DND-41 (cell line): Measurements from ENCODE around the gene NUAK1.

ENCODE experiments used
- EZH2 ChIP-seq: IDR thresholded peaks from 3 replicates; pipeline ENCODE4 v1.6.1; 2012; ENCODE audit warnings: borderline replicate concordance, low read depth, mild to moderate bottlenecking, moderate library complexity, low read length, inconsistent platforms; ENCODE audit not compliant: severe bottlenecking
- TF ChIP-seq, protein P1 (sequence below): IDR thresholded peaks from 2 replicates; pipeline ENCODE4 v1.5.1; 2012; ENCODE audit warnings: borderline replicate concordance, low read length, moderate library complexity, mild to moderate bottlenecking; ENCODE audit not compliant: poor library complexity, severe bottlenecking; ENCODE audit errors: extremely low read depth

DNA sequence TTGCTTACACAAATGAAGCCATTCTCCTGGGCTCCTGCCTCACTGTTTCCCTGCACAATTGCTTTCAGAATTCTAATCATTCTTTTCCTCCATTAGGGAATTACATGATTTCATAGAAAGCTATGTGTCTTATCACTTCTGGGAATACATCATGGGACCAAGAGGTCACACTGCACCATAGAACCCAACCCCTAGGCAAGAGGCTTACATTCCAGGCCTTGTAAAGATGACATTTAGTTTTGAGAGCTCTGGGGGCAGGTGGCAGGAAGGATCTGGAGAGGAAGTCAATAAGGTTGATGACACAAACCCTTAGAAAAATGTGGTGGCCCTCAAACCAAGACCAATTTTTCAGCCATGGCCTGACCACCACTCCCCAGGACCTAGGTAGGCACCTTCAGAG is 57.1 kb downstream of the NUAK1 start:
- TF ChIP-seq, protein P1, sequence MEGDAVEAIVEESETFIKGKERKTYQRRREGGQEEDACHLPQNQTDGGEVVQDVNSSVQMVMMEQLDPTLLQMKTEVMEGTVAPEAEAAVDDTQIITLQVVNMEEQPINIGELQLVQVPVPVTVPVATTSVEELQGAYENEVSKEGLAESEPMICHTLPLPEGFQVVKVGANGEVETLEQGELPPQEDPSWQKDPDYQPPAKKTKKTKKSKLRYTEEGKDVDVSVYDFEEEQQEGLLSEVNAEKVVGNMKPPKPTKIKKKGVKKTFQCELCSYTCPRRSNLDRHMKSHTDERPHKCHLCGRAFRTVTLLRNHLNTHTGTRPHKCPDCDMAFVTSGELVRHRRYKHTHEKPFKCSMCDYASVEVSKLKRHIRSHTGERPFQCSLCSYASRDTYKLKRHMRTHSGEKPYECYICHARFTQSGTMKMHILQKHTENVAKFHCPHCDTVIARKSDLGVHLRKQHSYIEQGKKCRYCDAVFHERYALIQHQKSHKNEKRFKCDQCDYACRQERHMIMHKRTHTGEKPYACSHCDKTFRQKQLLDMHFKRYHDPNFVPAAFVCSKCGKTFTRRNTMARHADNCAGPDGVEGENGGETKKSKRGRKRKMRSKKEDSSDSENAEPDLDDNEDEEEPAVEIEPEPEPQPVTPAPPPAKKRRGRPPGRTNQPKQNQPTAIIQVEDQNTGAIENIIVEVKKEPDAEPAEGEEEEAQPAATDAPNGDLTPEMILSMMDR = no peak
- no peak for TF ChIP-seq EZH2
